GM08714 (cell line): Measurements from ENCODE around the gene FAM240A.
"Not testable (repeated sequence)": the region's sequence is repeated elsewhere in the genome, so short reads cannot be mapped to it uniquely, and the experiment has no call there.

ENCODE experiments used
- H3K4me3 ChIP-seq: fragments of 200-500 bp; sonication (Bioruptor generic); 2 replicates; pipeline ENCODE4 v1.5.1; 2014; ENCODE audit warnings: mild to moderate bottlenecking, low read length, inconsistent platforms
- ZNF274 ChIP-seq: IDR thresholded peaks from 2 replicates; pipeline ENCODE4 v1.6.1; 2012; ENCODE audit warnings: mild to moderate bottlenecking, low read depth, low read length

The FAM240A gene

GRCh38 chr3:46578973-46579755 is 33.2 kb upstream of the FAM240A start:
- H3K4me3 ChIP-seq = no peak overlapping the region
- no peak for TF ChIP-seq ZNF274

DNA sequence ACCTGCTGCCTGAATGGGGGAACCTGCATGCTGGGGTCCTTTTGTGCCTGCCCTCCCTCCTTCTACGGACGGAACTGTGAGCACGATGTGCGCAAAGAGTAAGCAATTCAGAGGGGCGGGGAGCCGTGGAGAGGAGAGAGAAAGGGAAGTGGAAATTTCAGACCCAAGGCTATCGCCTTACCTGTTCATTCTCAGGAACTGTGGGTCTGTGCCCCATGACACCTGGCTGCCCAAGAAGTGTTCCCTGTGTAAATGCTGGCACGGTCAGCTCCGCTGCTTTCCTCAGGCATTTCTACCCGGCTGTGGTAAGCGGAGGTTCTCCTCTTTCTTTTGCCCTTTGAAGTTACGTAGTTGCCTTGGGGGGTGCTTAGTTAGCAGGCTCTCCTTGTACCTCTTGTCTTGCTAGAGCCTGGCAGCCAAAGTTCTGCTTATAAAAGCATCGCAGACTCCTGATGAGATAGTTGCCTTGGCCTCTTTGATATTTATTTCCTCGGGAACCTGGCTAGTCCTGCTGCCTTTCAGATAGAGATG is 32.5 kb upstream of the FAM240A start:
- TF ChIP-seq ZNF274 = no peak
- no peak overlapping the region for H3K4me3 ChIP-seq

DNA sequence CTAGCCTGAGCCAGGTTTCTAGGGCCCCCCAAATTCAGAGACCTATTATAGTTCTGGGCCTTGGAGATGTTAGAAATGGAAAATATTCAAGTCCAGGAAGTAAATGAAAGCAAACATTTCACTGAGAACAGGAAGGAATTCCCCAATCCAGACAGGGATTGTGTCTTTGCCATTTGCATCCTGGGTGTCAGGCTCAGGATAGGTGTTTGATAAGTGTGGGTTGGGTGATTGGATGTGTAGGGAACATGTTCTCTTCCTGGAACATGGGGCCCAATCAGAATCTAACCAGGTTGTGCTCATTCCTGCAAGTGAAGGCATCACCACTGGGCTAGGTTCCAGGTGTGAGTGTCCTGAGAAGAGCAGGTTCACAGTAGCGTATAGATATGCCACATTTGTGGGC is 31.6 kb upstream of the FAM240A start:
- no peak overlapping the region for H3K4me3 ChIP-seq
- TF ChIP-seq ZNF274 = no peak

DNA sequence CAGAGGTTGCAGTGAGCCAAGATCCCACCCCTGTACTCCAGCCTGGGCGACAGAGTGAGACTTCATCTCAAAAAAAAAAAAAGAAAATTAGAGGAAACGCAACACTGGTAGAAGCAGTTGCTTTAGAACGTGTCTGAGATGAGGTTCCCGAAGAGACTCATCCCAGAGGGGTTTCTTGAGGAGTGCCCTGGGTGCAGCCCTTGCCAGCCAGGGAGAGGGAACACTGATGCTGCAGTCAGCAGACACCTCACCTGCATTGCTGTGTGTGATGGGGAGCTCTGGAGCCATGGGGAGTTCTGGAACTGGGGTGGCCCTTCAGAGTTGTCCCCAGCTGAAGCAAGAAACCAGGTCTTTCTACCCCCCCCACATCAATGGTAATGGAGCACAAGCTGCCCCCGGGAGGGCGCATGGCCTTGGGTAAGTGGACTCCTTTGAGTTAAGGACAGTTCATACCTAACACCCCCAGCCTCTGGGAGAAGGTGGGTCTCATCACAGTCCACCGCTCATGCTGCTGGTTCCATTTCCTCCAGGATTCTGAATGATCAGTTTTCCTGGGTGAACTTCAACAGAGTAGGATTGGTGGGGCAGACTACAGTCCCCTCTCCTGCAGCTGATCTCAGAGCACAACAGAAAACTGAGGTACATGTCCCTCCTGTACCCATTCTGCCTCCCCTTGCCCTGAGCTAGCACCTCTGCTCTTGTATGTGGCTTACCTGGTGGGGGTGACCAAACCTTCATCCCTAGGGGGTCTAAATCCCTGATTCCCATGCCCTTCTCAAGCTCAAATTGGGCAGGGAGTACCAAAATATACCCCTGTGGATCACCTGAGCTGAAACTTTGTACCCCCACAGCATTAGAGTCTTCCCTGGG is 27.5 kb upstream of the FAM240A start:
- no peak overlapping the region for H3K4me3 ChIP-seq
- TF ChIP-seq ZNF274 = no peak

DNA sequence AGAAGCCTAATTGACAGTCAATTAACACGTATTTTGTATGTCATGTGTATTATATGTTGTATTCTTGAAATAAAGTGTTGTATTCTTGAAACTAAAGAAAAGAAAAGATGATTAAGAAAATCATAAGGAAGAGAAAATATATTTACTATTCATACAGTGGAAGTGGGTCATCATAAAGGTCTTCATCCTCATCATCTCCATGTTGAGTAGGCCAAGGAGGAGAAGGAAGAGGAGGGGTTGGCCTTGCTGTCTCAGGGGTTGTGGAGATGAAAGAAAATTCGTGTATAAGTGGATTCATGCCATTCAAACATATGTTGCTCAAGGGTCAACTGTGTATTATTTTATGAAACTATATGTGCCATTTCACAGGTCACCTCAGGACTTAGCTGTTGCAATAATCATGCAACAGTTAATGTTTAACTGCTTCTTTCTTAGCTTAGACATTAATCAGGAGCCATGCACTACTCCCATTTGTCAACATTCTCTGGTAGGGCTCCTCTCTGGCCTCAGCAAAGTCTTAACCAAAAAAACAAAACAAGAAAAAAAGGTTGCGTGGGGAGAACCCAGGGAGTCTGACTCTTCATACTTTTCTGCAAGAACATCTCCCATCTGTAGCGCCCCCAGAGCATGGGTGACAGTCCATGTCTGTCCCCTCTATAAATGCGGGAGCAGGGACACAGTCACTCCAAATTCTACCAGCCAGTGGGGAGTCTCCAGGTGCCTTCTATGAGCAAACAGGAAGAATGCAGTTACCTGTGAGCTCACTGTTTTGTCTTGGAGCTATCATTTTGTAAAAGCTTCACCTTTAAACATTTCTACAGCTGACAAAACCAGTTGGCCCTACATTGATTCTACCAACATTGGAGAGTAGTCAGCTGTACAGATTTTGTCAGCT is 26.3 kb upstream of the FAM240A start:
- TF ChIP-seq ZNF274 = no peak
- H3K4me3 ChIP-seq = no peak overlapping the region

DNA sequence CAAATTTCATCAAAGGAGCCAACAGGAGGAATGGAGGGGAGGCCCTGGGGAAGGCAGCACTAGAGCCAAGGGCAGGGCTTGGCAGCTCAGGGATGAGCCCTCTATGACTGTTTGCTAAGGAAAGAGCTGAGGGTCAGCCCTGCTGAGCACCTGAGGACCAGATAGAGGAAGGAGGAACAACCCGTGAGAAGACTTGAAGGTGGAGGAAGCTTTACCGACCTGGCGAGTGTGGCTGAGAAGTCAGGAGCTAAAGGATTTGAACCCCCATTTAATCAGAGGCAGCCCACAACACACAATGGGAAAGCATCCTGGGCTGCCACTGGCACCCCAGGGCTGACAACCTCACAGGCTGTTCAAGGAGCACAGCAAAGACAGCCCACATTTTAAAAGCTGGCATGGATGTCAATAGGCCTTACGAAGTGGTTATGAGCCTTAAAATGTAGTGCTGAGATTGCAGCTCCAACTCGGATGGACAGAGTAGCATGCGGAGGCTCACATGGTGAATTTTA is 25.5 kb upstream of the FAM240A start:
- no peak overlapping the region for H3K4me3 ChIP-seq
- no peak for TF ChIP-seq ZNF274

DNA sequence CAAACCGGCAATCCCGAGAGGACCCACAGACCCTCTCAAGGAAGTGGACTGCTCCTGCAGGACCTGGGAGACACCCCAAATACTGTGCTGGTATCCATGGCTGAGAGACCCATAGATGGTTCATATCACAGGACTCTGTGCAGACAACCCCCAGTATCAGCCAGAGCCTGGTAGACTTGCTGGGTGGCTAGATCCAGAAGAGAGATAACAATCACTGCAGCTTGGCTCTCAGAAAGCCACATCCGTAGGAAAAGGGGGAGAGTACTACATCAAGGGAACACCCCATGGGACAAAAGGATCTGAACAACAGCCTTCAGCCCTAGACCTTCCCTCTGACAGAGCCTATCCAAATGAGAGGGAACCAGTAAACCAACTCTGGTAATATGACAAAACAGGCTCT is 25.1 kb upstream of the FAM240A start:
- H3K4me3 ChIP-seq = not testable (repeated sequence)

- no peak for TF ChIP-seq ZNF274
- no peak overlapping the region for H3K4me3 ChIP-seq
Observed at GRCh38 chr3:46593274-46593862, 19.0 kb upstream of the FAM240A start.

- TF ChIP-seq ZNF274 = no peak
- no peak overlapping the region for H3K4me3 ChIP-seq
Observed at GRCh38 chr3:46593979-46594378, 18.3 kb upstream of the FAM240A start.

GRCh38 chr3:46594723-46595122 is 17.6 kb upstream of the FAM240A start:
- no peak overlapping the region for H3K4me3 ChIP-seq
- no peak for TF ChIP-seq ZNF274

GRCh38 chr3:46595819-46596314 is 16.5 kb upstream of the FAM240A start:
- no peak for TF ChIP-seq ZNF274

DNA sequence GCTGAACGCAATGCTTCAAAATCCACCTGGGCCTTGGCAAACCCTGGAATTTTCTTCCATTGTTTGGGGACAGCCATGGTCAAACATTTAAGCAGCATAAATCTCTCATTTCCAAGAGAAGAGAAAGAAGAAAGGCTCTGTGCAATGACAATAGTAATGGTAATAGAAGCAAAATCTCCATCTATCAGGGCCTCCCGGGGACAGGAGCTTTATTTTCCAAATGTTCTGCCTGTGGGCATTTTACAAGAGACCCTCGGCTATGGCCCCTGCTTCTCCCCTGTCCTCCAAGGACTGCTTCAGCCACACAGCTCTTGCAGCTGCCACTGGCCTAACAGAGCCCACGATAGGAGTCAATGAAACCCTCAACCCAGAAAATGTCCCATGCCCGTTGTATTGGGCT is 12.7 kb upstream of the FAM240A start:
- H3K4me3 ChIP-seq = no peak overlapping the region
- TF ChIP-seq ZNF274 = no peak

More at GRCh38 chr3:46595819-46596314, 16.5 kb upstream of the FAM240A start:
- H3K4me3 ChIP-seq = no peak overlapping the region

- H3K4me3 ChIP-seq = no peak overlapping the region
- no peak for TF ChIP-seq ZNF274
Observed at GRCh38 chr3:46603446-46604046, 8.8 kb upstream of the FAM240A start.
